Measurements from ENCODE around the gene TINAGL1.

The TINAGL1 gene

DNA sequence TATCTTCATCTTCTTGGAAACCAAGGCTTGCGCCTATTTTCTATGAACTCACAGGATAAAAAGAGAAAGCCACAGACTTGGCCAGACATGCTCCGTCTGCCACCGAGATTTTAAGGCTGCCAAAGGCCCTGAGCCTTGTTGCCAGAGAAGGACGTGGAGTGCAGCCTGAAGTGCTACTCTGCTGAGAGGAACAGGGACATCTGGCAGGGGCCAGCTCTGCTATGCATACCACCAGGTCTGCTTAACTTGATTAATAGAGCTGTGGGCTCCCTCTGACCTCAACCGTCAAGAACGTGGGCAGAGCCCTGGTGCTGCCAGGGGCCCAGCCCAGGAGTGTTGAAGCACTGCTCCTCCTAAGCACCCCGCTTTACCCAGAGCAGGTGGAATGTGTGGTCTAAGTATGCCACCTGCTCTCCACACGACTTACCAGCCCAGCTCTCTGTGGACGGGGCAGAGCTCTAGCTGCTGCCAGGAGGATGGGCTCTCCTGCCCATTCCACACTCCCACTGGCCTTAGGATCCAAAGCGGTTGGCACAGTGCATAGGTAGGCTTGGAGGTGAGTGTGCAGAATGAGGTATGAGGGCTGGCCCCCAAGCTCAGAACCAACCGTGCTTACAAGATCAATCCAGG lies 51.7 kb downstream of the TINAGL1 start:
- DNase-seq (ENCODE audit: low read depth): no peak

DNA sequence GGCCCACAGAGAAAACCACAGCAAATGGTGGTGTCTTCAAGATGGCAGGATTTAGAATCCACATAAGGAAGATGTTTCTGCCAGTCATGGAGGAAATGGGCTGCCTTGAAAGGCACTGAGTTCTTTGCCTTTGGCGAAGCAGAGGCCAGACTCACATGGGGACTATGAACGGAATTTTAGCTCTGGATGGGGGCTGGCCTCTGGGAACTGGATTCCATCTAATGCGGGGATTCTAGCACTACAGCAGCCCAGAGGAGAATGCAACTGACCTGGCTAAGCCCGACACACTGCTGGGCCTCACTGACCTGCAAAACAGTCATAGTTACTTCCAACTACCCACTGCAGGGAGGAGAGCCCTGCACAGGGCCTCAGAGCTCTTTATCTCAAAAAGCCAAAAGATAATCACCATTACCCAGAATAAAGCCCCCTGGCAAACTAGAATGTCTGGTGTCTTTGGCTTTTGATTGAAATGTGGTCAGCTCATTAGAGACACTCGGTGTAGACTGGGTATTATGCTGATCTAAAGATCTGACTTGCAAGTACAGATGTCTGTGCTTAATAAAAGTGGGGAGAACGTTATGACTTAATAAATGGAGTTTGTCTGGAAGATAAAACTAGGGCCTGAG lies 52.7 kb downstream of the TINAGL1 start:
- no peak for DNase-seq (ENCODE audit: low read depth)

DNA sequence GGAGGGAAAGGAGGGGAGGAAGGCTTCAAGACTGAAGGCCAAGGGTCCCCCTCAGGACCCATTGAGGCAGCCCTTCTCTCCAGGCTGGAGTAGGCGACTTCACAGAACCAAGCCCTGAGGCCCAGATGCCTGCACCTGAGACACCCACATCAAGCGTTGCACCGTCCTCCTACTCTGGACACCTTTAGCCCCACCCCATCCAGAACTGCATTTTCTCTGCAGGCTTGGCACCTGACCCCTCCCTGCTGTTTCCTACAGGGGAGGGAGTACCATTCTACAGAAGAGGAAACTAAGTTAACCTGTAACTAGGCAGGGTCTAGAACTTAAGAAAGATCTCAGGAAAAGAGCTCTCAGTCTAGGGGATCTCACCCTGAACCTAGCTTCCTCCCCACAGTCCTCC lies 56.3 kb downstream of the TINAGL1 start:
- DNase-seq (ENCODE audit: low read depth): no peak

DNA sequence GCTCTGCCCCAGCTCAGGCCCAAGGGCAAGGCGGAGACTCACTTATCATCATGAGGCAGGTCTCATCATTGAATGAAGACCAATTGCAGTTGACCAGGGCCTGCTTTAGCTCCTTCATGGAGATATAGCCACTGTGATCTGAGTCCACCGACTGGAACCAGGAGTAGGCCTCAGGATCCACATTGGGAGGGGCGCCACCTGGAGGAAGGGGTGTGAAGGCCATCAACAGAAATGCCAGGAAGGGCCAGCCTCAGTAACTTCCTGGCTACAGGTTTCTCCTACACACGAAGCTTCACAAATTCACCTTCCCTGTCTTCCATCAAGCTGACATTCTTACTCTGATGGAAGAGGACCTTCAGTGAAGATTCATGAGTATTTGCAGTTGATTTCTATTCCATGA lies 56.8 kb downstream of the TINAGL1 start:
- DNase-seq (ENCODE audit: low read depth): no peak

Data from HS-5 (cell line).